B cell (primary cell): Measurements from ENCODE around the gene LAMB1.

Source experiments
- CTCF ChIP-seq: fragments of 200-600 bp; IDR thresholded peaks from one replicate; pipeline ENCODE4 v1.8.0; 2022; ENCODE audit warnings: antibody characterized with exemption, mild to moderate bottlenecking
- EZH2 ChIP-seq: IDR thresholded peaks from 2 replicates; pipeline ENCODE4 v1.6.1; 2012; ENCODE audit warnings: borderline replicate concordance, low read depth, mild to moderate bottlenecking, moderate library complexity, low read length; ENCODE audit not compliant: insufficient read depth, poor library complexity, severe bottlenecking

- TF ChIP-seq CTCF (no peak), EZH2 (no peak)
Observed at GRCh38 chr7:107953924-107954303, 49.0 kb downstream of the LAMB1 start.
